GM18951 (cell line): ENCODE measurements around the gene DHRS7B.

Experiments used
- POLR2A ChIP-seq: IDR thresholded peaks from 4 replicates; pipeline ENCODE4 v1.6.1; 2011; ENCODE audit warnings: mild to moderate bottlenecking; ENCODE audit not compliant: insufficient read length, insufficient read depth; ENCODE audit errors: extremely low read depth
- in situ Hi-C: fragments of 300-500 bp; cut with MboI; formaldehyde crosslinking; loops from one replicate; pipeline ENCODE4 v1.12.0; 2022; ENCODE audit warnings: low sequenced_read_pairs, mixed read lengths, inconsistent platforms; ENCODE audit not compliant: unreplicated experiment

The DHRS7B gene

DNA sequence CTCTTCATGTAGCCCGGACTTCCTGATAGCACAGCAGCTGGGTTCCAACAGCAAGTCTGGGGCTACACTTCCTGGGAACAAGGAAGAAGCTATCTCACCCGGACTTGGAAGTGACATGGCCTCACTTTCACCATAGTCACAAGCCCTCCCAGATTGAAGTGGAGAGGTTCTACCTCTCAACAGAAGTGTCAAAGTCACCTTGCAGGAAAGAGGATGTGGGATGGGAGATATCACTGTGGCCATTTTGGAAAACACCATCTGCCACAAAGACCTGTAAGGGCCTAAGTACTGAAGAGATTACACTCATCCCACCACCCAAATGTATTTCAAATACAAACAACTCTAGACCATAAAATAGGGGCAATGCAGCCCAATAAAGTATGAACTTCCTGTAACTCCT lies 29.9 kb upstream of the DHRS7B start:
- no peak for TF ChIP-seq POLR2A
- in situ Hi-C loops, result no loop called here

DNA sequence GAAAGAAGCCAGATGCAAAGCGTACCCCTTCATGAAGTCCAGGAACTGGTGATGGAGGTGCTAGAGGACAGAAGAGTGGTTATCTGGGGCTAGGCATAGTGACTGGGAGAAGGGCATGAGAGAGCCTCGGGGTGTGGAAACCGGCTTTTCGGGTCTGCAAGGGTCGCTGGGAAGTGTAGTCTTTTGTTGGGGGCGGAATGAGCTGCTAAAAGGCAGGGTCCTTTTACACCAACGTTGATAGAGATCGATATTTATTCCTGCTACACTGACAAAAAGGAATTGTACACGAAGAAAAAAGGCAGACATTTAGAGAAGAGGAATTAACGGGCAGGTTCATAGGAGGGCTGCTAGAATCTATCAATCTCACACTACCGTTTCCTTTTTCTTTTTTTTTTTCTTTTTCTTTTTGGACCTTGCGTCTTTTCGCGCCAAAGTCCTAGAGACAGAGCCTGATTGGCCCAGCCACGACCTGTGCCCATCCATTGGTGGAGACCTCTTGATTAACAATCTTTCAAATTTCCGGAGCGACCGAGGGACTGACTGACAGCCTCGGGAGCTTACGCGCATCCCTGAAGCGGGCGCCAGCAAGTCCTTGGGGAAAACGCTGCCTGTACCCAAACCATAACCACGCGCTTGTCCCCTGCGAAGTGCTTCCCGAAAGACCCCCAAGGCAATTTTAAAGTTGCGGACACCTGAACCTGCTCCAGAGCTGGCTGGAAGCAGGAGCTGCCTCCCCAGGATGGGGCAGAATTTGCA lies 27.7 kb upstream of the DHRS7B start:
- in situ Hi-C loops, result no loop called here
- peak; percentile 56 for TF ChIP-seq POLR2A

DNA sequence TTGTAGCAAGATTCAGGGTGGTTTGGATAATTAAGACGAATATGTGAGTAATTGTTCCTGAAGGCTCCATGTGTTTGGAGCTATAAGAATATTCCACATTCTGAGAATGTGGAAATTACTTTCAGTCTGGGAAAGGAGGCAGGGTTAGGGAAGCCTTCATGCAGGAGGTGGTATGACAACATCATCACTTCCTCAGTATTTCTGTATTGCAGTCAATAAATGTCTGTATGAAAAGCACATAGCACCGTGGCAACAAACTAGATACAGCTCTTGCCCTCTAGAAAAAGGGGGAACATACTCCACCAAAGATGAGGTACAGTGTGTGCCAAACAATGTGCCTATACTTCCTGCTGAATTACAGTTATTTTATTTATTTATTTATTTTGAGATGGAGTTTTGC lies 26.1 kb upstream of the DHRS7B start:
- in situ Hi-C loops, result loop anchor here (5.0 to 25.0 kb wide), 2 partner anchors 73 to 412 kb away; no protein-coding TSS in a partner anchor

GRCh38 chr17:21104608-21105007 lies 22.2 kb upstream of the DHRS7B start:
- no peak for TF ChIP-seq POLR2A
- in situ Hi-C loops, result loop anchor here (5.0 to 25.0 kb wide), 2 partner anchors 77 to 408 kb away; no protein-coding TSS in a partner anchor

More for the DNA sequence above, 26.1 kb upstream of the DHRS7B start:
- no peak for TF ChIP-seq POLR2A

GRCh38 chr17:21105064-21105894 lies 21.5 kb upstream of the DHRS7B start:
- in situ Hi-C loops, result loop anchor here (25.0 kb wide), 1 partner anchor 407 kb away; no protein-coding TSS in a partner anchor
- TF ChIP-seq POLR2A, result no peak

GRCh38 chr17:21106316-21106715 lies 20.4 kb upstream of the DHRS7B start:
- in situ Hi-C loops, result loop anchor here (25.0 kb wide), 1 partner anchor 406 kb away; no protein-coding TSS in a partner anchor
- TF ChIP-seq POLR2A, result no peak

DNA sequence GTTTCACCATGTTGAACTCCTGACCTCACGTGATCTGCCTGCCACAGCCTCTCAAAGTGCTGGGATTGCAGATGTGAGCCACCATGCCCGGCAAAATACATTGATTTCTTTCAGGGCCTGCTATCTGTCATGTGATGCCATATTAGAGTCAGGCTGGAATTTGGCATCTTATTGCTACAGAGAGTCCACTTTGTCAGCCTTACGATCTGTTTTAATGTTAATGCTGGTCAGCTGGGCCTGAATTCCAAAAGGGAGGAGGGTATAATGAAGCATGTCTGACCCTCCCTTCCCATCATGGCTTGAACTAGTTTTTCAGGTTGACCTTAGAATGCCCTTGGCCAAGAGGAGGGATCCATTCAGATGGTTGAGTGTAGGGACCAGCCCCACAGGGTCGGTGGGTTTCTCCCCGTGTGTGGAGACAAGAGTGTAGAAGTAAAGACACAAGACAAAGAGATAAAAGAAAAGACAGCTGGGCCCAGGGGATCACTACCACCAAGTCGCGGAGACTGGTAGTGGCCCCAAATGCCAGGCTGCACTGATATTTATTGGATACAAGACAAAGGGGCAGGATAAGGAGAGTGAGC lies 19.6 kb upstream of the DHRS7B start:
- in situ Hi-C loops, result loop anchor here (25.0 kb wide), 1 partner anchor 405 kb away; no protein-coding TSS in a partner anchor

DNA sequence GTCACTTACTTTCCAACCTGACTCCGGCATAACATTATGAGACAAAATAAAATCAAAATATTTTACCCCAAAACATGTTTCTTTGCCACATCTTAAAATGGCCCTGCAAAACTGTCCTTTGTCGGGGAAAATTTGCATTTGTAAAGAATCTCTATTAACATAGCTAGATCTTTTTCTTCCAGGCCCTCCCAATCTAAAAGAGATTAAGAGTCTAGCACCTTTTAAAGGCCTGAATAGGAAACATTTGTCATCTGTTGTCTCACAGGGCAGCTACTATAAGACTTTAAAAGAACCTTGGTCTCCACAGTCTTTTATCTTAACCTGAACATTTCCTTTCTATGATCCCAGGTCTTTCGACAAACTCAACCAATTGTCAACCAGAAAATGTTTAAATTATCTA lies 18.1 kb upstream of the DHRS7B start:
- TF ChIP-seq POLR2A, result no peak
- in situ Hi-C loops, result loop anchor here (25.0 kb wide), 1 partner anchor 404 kb away; no protein-coding TSS in a partner anchor

DNA sequence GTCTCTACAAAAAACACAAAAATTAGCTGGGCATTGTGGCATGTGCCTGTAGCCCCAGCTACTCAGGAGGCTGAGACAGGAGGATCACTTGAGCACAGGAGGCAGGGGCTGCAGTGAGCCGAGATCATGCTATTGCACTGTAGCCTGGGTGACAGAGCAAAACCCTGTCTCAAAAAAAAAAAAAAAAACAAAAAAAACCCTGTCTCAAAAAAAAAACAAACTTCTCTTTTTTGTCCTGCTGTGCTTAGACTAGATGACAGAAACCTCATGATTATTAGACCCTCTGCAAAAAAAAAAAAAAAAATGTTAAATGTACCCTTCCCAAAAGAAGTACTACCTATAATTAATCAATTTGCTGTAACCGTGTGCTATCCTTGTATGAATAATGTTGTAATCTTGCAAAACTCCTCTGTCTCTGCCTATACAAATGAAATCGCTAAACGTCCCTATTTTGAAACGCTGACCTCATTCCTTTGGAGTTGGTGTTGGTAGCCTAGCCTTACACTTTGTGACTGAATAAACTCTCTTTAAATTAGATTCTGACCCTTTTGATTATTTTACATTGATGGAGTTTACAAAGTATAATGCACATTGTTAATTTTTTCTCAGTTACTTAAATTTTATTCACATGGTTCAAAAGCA lies 13.6 kb upstream of the DHRS7B start:
- in situ Hi-C loops, result loop anchor here (25.0 kb wide), 1 partner anchor 399 kb away; no protein-coding TSS in a partner anchor

GRCh38 chr17:21113716-21114115 lies 13.0 kb upstream of the DHRS7B start:
- in situ Hi-C loops, result loop anchor here (25.0 kb wide), 1 partner anchor 399 kb away; no protein-coding TSS in a partner anchor
- no peak for TF ChIP-seq POLR2A

More for the DNA sequence above, 13.6 kb upstream of the DHRS7B start:
- no peak for TF ChIP-seq POLR2A

DNA sequence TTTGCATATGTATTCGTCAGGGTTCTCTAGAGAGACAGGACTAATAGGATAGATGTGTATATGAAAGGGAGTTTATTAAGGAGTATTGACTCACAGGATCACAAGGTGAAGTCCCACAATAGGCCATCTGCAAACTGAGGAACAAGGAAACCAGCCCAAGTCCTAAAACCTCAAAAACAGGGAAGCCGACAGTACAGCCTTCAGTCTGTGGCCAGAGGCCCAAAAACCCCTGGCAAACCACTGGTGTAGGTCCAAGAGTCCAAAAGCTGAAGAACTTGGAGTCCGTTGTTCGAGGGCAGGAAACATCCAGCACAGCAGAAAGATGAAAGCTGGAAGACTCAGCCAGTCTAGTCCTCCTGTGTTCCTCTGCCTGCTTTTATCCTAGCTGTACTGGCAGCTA lies 12.0 kb upstream of the DHRS7B start:
- in situ Hi-C loops, result loop anchor here (25.0 kb wide), 1 partner anchor 398 kb away; no protein-coding TSS in a partner anchor

GRCh38 chr17:21119247-21119918 lies 7.4 kb upstream of the DHRS7B start:
- TF ChIP-seq POLR2A, result no peak
- in situ Hi-C loops, result loop anchor here (25.0 kb wide), 1 partner anchor 393 kb away; no protein-coding TSS in a partner anchor
